Measurements from ENCODE around the gene TEX2. TPM values are rescaled to one million over a fixed set of nuclear protein-coding genes. Genes with fewer than 3 reads are reported as not detected.

The TEX2 gene
- total and polyA plus RNA-seq, 2 of the 13 experiments (the other 11 are each of a cell fraction or from before 2014, with no cell fraction given) = 21.4 to 37.7 TPM

DNA sequence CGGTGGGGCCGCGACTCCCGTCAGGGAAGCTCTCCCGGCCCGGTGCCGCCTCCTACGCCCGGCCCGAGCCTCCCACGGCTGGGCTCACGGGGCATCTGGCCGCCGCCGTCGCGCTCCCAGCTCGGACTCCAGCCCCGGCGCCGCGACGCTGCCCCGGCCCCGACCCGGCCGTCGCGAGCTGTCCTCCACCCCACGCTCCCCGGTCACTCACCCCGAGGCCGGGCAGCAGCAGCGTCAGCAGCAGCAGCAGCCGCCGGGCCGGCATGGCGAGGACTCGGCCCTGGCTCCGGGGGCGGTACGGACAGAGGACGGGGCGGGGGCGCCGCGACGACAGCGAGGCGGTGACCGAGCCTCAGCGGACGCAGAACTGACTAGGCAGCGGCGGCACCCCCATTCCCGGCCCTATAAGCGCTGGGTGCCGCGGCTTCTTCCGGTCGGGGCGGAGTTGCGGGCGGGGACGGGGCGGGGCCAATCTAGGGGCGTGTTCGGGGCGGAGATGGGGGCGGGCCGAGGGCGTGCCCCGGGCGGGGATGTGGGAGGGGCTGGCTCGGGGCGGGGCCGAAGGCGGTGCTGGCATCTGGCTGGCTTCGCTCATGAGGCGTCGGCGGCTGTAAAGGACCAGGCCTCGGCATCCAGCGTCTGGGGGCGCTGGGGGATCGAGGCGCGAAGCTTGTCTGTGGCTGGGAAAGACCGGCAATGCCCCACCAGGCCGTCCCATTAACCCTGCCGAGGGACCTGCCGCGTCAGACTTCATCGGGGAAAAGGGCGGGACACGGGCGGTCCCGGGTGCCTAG, 133.1 kb downstream of the TEX2 start, which contains the start of gene ERN1 (continued):
- no peak for TF ChIP-seq HNF4G (IDR thresholded peaks at IDR 0.05; ENCODE audit: borderline replicate concordance, low read depth, low read length)
- no peak for TF ChIP-seq HNF4G (CRISPR knock-in tag; IDR thresholded peaks at IDR 0.05; ENCODE audit: borderline replicate concordance, low read depth)
- TF ChIP-seq, protein P1, sequence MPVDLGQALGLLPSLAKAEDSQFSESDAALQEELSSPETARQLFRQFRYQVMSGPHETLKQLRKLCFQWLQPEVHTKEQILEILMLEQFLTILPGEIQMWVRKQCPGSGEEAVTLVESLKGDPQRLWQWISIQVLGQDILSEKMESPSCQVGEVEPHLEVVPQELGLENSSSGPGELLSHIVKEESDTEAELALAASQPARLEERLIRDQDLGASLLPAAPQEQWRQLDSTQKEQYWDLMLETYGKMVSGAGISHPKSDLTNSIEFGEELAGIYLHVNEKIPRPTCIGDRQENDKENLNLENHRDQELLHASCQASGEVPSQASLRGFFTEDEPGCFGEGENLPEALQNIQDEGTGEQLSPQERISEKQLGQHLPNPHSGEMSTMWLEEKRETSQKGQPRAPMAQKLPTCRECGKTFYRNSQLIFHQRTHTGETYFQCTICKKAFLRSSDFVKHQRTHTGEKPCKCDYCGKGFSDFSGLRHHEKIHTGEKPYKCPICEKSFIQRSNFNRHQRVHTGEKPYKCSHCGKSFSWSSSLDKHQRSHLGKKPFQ (CRISPR knock-in tag; IDR thresholded peaks at IDR 0.05; ENCODE audit: insufficient replicate concordance) = no peak
- TF ChIP-seq ZFP1 (CRISPR knock-in tag; IDR thresholded peaks at IDR 0.05) = 0 out of 2 replicates have a peak, but pooled peaks have one; percentile 12
- peak; percentile 88 for TF ChIP-seq ZFYVE20 (CRISPR knock-in tag; IDR thresholded peaks at IDR 0.05; ENCODE audit: borderline replicate concordance, low read depth)
- TF ChIP-seq ZNF20 (CRISPR knock-in tag; IDR thresholded peaks at IDR 0.05) = no peak
- TF ChIP-seq ZNF292 (CRISPR knock-in tag; IDR thresholded peaks at IDR 0.05; ENCODE audit: borderline replicate concordance, low read depth) = 0 out of 2 replicates have a peak, but pooled peaks have one; percentile 14
- TF ChIP-seq ZNF501 (CRISPR knock-in tag; IDR thresholded peaks at IDR 0.05) = peak; percentile 14; the same call in 1 of the 2 replicates
- 0 out of 2 replicates have a peak, but pooled peaks have one; percentile 24 for TF ChIP-seq PCBP1 (IDR thresholded peaks at IDR 0.05; ENCODE audit: borderline replicate concordance, low read depth, low read length)
- no peak for TF ChIP-seq TEAD2 (CRISPR knock-in tag; IDR thresholded peaks at IDR 0.05)
- TF ChIP-seq GATA4 (IDR thresholded peaks at IDR 0.05; ENCODE audit: borderline replicate concordance, low read depth) = peak; percentile 81; the same call in 1 of the 2 replicates
- TF ChIP-seq, protein P2, sequence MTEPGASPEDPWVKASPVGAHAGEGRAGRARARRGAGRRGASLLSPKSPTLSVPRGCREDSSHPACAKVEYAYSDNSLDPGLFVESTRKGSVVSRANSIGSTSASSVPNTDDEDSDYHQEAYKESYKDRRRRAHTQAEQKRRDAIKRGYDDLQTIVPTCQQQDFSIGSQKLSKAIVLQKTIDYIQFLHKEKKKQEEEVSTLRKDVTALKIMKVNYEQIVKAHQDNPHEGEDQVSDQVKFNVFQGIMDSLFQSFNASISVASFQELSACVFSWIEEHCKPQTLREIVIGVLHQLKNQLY (CRISPR knock-in tag; IDR thresholded peaks at IDR 0.05) = no peak
- TF ChIP-seq GTF2F1 (IDR thresholded peaks at IDR 0.05; ENCODE audit: low read length) = peak; percentile 82; the same call in 1 of the 2 replicates
- TF ChIP-seq RAD51 (IDR thresholded peaks at IDR 0.05; ENCODE audit: borderline replicate concordance) = no peak
- TF ChIP-seq ZNF781 (CRISPR knock-in tag; IDR thresholded peaks at IDR 0.05; ENCODE audit: borderline replicate concordance, not compliant biosample characterization) = peak; percentile 57
- peak; percentile 95 for TF ChIP-seq ZNF747 (CRISPR knock-in tag; IDR thresholded peaks at IDR 0.05; ENCODE audit: borderline replicate concordance)
- TF ChIP-seq RARG (CRISPR knock-in tag; IDR thresholded peaks at IDR 0.05; ENCODE audit: low read depth) = no peak
- peak; percentile 33 for TF ChIP-seq AGO1 (IDR thresholded peaks at IDR 0.05; ENCODE audit: low read depth, low read length, poor library complexity, severe bottlenecking)
- no peak for TF ChIP-seq KLF13 (CRISPR knock-in tag; IDR thresholded peaks at IDR 0.05)
- TF ChIP-seq ATF7-NPFF (CRISPR knock-in tag; IDR thresholded peaks at IDR 0.05; ENCODE audit: low read depth) = peak; percentile 98
- peak; percentile 42 for TF ChIP-seq ZNF547 (CRISPR knock-in tag; IDR thresholded peaks at IDR 0.05)
- TF ChIP-seq, protein P3, sequence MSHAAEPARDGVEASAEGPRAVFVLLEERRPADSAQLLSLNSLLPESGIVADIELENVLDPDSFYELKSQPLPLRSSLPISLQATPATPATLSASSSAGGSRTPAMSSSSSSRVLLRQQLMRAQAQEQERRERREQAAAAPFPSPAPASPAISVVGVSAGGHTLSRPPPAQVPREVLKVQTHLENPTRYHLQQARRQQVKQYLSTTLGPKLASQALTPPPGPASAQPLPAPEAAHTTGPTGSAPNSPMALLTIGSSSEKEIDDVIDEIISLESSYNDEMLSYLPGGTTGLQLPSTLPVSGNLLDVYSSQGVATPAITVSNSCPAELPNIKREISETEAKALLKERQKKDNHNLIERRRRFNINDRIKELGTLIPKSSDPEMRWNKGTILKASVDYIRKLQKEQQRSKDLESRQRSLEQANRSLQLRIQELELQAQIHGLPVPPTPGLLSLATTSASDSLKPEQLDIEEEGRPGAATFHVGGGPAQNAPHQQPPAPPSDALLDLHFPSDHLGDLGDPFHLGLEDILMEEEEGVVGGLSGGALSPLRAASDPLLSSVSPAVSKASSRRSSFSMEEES (CRISPR knock-in tag; IDR thresholded peaks at IDR 0.05) = peak; percentile 64; the same call in 1 of the 2 replicates
- peak; percentile 92 for TF ChIP-seq SALL2 (CRISPR knock-in tag; IDR thresholded peaks at IDR 0.05)
- TF ChIP-seq ZNF629 (CRISPR knock-in tag; conservative IDR thresholded peaks at IDR 0.05) = peak; percentile 35; the same call in 1 of the 2 replicates
- TF ChIP-seq SRF (IDR thresholded peaks at IDR 0.05; ENCODE audit: low read depth, low read length) = no peak
- no peak for TF ChIP-seq RORA (CRISPR knock-in tag; IDR thresholded peaks at IDR 0.05)
- peak; percentile 14; the same call in 1 of the 2 replicates for TF ChIP-seq ZNF12 (CRISPR knock-in tag; IDR thresholded peaks at IDR 0.05)

All from HepG2 (cell line).